ELR (cell line): ENCODE data around the gene CLIP4.
"Not testable (repeated sequence)": the region's sequence is repeated elsewhere in the genome, so short reads cannot be mapped to it uniquely, and the experiment has no call there.

ENCODE experiments used
- DNase-seq: peaks from one replicate; pipeline ENCODE4 v3.0.0-alpha.2; 2015; ENCODE audit warnings: low read depth

CLIP4 gene

GRCh38 chr2:29100564-29100963 lies 14.7 kb upstream of the CLIP4 start:
- DNase-seq = no peak

- DNase-seq = no peak
These were observed 10.5 kb upstream of the CLIP4 start for GRCh38 chr2:29104688-29105087.

GRCh38 chr2:29105375-29105774 lies 9.8 kb upstream of the CLIP4 start:
- no peak for DNase-seq

- no peak for DNase-seq
These were observed 9.0 kb upstream of the CLIP4 start for GRCh38 chr2:29106256-29106655.

GRCh38 chr2:29106980-29107388 lies 8.2 kb upstream of the CLIP4 start:
- peak; percentile 31 for DNase-seq

GRCh38 chr2:29107547-29107946 lies 7.7 kb upstream of the CLIP4 start:
- DNase-seq = not testable (repeated sequence)

- DNase-seq = peak; percentile 96
These were observed 7.0 kb upstream of the CLIP4 start for GRCh38 chr2:29108225-29108624.

- no peak for DNase-seq
These were observed 6.0 kb upstream of the CLIP4 start for GRCh38 chr2:29109246-29109645.

- DNase-seq = peak; percentile 58
These were observed 4.2 kb upstream of the CLIP4 start for GRCh38 chr2:29110916-29111535.

GRCh38 chr2:29112379-29112778 lies 2.8 kb upstream of the CLIP4 start:
- DNase-seq = no peak

- DNase-seq = peak; percentile 91
These were observed 2.1 kb upstream of the CLIP4 start for GRCh38 chr2:29113027-29113686.

GRCh38 chr2:29113891-29114321 lies 1.3 kb upstream of the CLIP4 start:
- peak; percentile 92 for DNase-seq

- DNase-seq = no peak
These were observed 649 bp upstream of the CLIP4 start for GRCh38 chr2:29114586-29114945.

- peak; percentile 81 for DNase-seq
These were observed 874 bp downstream of the CLIP4 start for GRCh38 chr2:29115797-29116781.

GRCh38 chr2:29117636-29118303 lies 2.6 kb downstream of the CLIP4 start:
- DNase-seq = peak; percentile 92

- no peak for DNase-seq
These were observed 4.0 kb downstream of the CLIP4 start for GRCh38 chr2:29119211-29119610.

GRCh38 chr2:29120846-29121245 lies 5.6 kb downstream of the CLIP4 start:
- DNase-seq = no peak

- peak; percentile 93 for DNase-seq
These were observed 8.6 kb downstream of the CLIP4 start for GRCh38 chr2:29123617-29124349.

GRCh38 chr2:29124504-29124903 lies 9.3 kb downstream of the CLIP4 start:
- DNase-seq = no peak

GRCh38 chr2:29129586-29130281 lies 14.5 kb downstream of the CLIP4 start:
- DNase-seq = no peak

GRCh38 chr2:29130295-29130694 lies 15.1 kb downstream of the CLIP4 start:
- peak; percentile 83 for DNase-seq
